GM19043 (cell line): Measurements from ENCODE around the gene TOM1L2.

Experiments used
- ATAC-seq: cut with Tn5 transposase; IDR thresholded peaks from one replicate; pipeline ENCODE4 v1.9.1; 2021; ENCODE audit warnings: low read depth; ENCODE audit not compliant: unreplicated experiment

Gene TOM1L2

GRCh38 chr17:17972126-17972951, at the start of gene TOM1L2, which contains the start of gene DRC3:
TSS of gene TOM1L2 (minus strand) at chr17:17972400. CDS start at chr17:17972313, 87 bp downstream.
TSS of gene DRC3 (plus strand) at chr17:17972862. CDS start at chr17:17977599, 4,737 bp downstream.
- ATAC-seq: peak; percentile 89

DNA sequence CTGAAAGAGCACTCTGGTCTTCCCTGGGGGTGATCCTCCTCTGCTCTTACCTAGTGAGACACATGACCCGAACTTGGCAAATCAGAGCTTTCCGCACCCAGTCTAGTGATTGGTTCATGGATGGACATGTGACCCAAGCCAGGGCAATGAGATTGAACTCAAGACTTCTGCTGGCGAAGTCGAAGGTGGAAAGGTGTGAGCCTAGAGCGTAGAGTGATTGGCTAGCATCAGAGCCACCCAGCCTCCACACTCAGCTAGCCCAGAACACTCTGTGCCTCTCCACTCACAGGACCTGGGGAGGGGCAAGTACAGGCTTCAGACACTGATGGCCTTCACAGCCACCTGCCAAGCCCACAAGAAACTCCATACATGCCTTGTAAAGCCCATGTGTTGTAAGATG, 49.2 kb upstream of the TOM1L2 start:
- ATAC-seq: no peak

GRCh38 chr17:18020971-18021370, 48.8 kb upstream of the TOM1L2 start:
- no peak for ATAC-seq

GRCh38 chr17:18019838-18020154, 47.6 kb upstream of the TOM1L2 start:
- no peak for ATAC-seq

- ATAC-seq: no peak
Measured at GRCh38 chr17:18018411-18018921, 46.3 kb upstream of the TOM1L2 start.

- ATAC-seq: no peak
Measured at GRCh38 chr17:18017958-18018357, 45.8 kb upstream of the TOM1L2 start.

DNA sequence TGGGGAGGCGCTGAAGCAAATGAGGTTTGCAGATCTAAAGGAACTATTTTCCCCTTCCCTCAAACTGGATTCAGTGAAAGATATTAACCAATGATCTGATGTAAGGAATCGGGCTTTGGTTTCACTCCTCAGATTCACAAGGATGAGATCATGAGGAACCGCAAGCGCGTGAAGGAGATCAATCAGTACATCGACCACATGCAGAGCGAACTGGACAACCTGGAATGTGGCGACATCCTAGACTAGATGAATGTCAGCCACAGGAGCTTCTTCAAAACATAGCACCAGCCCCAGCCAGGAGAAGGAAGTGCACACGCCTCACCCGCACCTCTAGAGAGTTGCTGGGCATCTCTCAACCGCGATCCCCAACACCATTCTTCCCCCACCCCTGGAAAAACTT, 44.2 kb upstream of the TOM1L2 start:
- no peak for ATAC-seq

GRCh38 chr17:18015593-18015992, 43.4 kb upstream of the TOM1L2 start:
- no peak for ATAC-seq

- ATAC-seq: no peak
Measured at GRCh38 chr17:18014006-18014405, 41.8 kb upstream of the TOM1L2 start.

DNA sequence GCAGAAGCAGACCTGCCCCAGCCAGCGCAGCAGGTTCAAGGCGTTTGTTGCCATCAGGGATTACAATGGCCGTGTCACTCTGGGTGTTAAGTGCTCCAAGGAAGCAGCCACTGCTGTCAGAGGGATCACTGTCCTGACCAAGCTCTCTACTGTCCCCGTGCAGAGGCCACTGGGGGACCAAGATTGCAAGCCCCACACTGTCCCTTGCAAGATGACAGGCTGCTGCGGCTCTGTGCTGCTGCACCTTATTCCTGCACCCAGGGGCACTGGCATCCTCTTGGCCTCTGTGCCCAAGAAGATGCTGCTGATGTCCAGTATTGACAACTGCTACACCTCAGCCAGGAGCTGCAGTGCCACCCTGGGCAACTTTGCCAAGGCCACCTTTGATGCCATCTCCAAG, 39.1 kb upstream of the TOM1L2 start:
- no peak for ATAC-seq

GRCh38 chr17:18009609-18010420, 37.6 kb upstream of the TOM1L2 start:
- no peak for ATAC-seq

GRCh38 chr17:18008496-18009268, 36.5 kb upstream of the TOM1L2 start:
- no peak for ATAC-seq

DNA sequence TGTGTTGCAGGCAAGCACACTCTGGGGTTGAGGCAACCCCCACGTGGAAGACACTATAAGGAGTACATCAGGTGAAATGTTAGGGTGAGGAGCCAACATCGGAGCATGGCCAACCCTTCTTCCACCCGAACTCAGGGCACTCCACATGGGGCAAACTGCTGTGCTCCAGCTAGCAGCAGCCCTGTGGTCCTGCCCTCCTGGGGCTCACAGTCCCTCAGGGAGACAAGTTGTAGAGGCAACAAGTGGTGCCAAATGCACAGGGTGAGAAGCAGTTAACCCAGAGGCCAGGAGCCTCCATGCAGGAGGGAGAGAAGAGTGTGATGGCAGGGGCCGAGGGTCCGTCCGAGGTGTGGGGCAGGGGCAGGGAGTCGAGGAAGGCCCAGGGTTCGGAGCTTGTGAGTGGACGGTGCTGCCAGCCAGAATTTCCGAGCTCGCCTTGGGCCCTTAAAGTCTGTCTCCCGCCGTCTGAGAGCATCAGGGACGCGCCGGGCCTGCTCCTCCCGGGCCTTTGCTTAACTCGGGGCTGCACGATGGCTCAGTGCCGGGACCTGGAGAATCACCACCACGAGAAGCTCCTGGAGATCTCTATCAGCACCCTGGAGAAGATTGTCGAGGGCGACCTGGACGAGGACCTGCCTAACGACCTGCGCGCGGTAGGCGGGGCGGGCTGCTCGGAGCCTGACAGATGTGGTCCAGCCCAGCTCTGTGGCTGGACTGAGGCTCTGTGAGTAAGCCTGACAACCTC, 34.5 kb upstream of the TOM1L2 start:
- no peak for ATAC-seq

DNA sequence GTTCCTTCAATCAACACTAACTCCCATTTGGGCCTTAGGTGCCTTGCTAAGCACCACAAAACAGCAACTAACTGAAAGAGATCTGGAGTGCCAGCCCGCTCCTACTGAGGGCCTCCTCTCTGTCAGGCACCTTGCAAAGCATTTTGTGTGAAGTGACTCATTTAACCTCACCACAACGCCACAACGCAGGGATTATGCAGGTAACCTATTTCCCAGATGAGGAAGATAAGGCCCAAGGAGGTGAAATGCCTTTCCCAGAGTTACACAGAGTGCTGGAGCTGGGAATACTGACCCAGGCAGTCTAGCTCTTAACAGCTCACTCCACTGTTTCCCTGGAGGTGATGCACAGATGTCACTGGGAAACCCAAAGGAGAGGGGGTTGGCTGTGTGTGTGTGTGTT, 33.3 kb upstream of the TOM1L2 start:
- no peak for ATAC-seq

GRCh38 chr17:18004884-18005305, 32.7 kb upstream of the TOM1L2 start:
- ATAC-seq: no peak

GRCh38 chr17:18004345-18004744, 32.1 kb upstream of the TOM1L2 start:
- ATAC-seq: no peak

DNA sequence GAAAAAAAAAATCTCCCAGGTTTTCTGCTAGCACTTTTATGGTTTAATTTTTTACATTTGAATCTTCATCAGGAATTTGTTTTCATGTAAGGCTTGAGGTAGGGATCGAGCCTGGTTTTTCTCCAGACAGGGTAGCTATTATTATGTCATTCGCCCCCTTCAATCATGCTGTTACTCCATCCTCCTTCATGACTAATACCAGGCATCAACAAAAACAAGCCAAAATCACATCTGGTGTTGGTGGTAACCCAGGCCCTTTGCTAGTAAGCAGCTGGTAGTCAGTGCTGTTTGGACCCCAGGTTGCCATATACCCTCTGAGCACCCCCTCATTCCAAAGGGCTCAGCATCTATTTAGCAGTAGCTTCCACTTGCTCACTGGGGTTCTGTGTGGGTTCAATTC, 30.0 kb upstream of the TOM1L2 start:
- ATAC-seq: no peak

DNA sequence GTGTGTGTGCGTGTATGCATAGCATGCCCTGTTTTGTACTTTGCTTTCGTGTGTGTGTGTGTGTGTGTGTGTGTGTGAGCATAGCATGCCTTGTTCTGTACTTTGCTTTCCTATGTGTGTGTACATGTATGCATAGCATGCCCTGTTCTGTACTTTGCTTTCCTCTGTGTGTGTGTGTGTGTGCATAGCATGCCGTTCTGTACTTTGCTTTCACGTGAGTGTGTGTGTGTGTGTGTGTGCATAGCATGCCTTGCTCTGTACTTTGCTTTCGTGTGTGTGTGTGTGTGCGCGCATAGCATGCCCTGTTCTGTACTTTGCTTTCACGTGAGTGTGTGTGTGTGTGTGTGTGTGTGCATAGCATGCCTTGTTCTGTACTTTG, 27.8 kb upstream of the TOM1L2 start:
- ATAC-seq: no peak

GRCh38 chr17:17999364-18000029, 27.3 kb upstream of the TOM1L2 start:
- ATAC-seq: no peak

- no peak for ATAC-seq
Measured at GRCh38 chr17:17998934-17999333, 26.7 kb upstream of the TOM1L2 start.
